GM23338 (cell line): ENCODE data around the gene DMBT1.

ENCODE experiments used
- CTCF ChIP-seq, 2 experiments: fragments of 200-600 bp in 1 of 2; sonication (generic) in 1 of 2; conservative IDR thresholded peaks; 2 replicates each; pipeline versions ENCODE4 v1.5.1 to v1.6.1; 2016 to 2017; ENCODE audit warnings: antibody characterized with exemption in 2 of 2, low read depth in 2 of 2, mild to moderate bottlenecking in 2 of 2, moderate library complexity in 1 of 2
- EZH2 ChIP-seq: fragments of 200-600 bp; sonication (generic); IDR thresholded peaks from one replicate; pipeline ENCODE4 v1.8.0; 2017; ENCODE audit warnings: antibody characterized with exemption, mild to moderate bottlenecking, low read depth; ENCODE audit not compliant: unreplicated experiment
- EZH2phosphoT487 ChIP-seq: fragments of 200-600 bp; sonication (generic); IDR thresholded peaks from one replicate; pipeline ENCODE4 v1.8.1; 2018; ENCODE audit warnings: antibody characterized with exemption; ENCODE audit not compliant: unreplicated experiment
- POLR2AphosphoS5 ChIP-seq: IDR thresholded peaks from 2 replicates; pipeline ENCODE4 v1.6.1; 2016; ENCODE audit warnings: antibody characterized with exemption, low read depth

- TF ChIP-seq CTCF (conservative IDR thresholded peaks at IDR 0.05; ENCODE audit: low read depth in 2 of 2) (no peak), POLR2AphosphoS5 (no peak), EZH2 (no peak), EZH2phosphoT487 (no peak)
Observed at GRCh38 chr10:122675278-122675677, 114.7 kb downstream of the DMBT1 start.
